Activated effector memory CD4-positive, alpha-beta T cell treated with anti-CD3 and anti-CD28 coated beads, Interleukin-2, amount 50 U/mL, for 16 hours (primary cell): ENCODE measurements around the gene EIF4E3.

ENCODE experiments used
- DNase-seq: peaks from one replicate; pipeline ENCODE4 v3.0.0-alpha.2; 2020

EIF4E3 gene

GRCh38 chr3:71640331-71640983 is 84.7 kb downstream of the EIF4E3 start:
- no peak for DNase-seq

GRCh38 chr3:71636482-71636881 is 88.7 kb downstream of the EIF4E3 start:
- no peak for DNase-seq

DNA sequence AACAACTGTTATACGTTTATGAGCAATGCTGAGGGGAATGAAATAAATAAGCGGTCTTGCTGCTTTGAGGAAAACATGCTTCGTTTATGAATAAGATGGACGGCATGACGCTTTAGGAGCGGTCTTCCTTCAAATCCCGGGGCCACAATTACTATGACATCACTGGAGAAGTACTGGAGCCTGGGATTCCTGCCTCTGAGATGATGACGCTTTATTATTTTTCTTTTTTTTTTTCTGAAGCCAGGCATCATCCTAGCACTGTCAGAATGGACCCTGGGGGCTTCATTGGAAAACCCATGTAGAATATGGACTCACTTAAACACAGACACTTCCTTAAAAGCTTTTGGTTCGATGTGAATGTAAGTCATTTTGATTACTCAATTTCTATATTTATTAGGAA is 89.2 kb downstream of the EIF4E3 start:
- no peak for DNase-seq

DNA sequence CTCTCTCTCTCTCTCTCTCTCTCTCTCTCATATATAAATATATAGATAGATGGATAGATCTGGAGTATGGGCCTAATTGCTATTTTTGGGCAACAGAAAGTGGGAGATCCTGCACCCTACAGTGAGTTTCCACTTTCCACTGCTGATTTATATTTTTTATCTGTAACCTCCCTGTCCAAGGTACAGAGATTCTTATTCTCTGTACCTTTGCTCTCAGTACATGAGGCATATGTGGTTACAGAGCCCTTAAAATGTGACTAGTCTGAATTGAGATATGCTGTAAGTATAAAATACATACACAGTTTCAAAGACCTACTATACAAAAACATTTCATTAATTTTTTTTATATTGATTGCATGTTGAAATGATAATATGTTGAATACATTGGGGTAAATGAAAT is 90.5 kb downstream of the EIF4E3 start:
- DNase-seq = no peak

DNA sequence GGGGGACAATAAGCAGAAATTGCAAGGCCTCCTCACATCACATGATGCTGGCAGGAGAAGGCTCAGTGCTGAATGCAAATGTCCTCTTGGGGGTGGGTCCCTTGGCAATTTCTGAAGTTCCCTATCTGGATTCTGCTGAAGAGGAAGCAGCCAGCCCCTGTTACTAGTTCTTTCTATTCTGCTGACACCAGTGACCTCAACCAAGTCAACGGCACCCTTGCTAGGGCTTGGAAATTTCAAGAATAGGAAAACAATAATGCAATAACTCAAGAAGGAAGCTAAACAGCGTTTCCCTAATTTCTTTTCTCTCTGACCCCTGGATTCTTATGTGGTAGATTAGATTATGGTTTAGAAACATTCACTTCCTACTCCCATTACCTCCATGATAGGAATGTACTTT is 95.5 kb downstream of the EIF4E3 start:
- no peak for DNase-seq

GRCh38 chr3:71629289-71629688 is 95.9 kb downstream of the EIF4E3 start:
- no peak for DNase-seq

- no peak for DNase-seq
These were observed 96.7 kb downstream of the EIF4E3 start for GRCh38 chr3:71628522-71628921.

- DNase-seq = no peak
These were observed 99.5 kb downstream of the EIF4E3 start for GRCh38 chr3:71625676-71626075.
